Measurements from ENCODE around the gene JMJD8.
"Not testable (repeated sequence)": the region's sequence is repeated elsewhere in the genome, so short reads cannot be mapped to it uniquely, and the experiment has no call there.

JMJD8 gene

DNA sequence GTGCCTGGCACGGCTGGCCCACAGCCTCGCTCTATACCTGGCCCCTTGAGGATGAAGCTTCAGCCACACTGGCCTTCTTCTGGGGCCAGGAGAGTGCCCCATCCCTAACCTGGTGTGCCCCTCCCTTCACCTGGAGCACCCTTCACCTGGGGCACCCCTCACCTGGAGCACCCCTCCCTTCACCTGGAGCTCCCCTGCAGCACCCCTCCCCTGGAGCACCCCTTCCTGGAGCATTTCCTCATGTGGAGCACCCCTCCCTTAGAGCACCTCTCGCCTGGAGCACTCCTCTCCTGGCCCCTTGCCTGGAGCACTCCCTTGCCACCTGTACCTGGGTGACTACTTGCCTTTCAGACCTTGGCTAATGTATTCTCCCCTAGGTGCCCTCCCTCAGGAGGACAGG is 23.9 kb upstream of the JMJD8 start:
- no peak for DNase-seq

DNA sequence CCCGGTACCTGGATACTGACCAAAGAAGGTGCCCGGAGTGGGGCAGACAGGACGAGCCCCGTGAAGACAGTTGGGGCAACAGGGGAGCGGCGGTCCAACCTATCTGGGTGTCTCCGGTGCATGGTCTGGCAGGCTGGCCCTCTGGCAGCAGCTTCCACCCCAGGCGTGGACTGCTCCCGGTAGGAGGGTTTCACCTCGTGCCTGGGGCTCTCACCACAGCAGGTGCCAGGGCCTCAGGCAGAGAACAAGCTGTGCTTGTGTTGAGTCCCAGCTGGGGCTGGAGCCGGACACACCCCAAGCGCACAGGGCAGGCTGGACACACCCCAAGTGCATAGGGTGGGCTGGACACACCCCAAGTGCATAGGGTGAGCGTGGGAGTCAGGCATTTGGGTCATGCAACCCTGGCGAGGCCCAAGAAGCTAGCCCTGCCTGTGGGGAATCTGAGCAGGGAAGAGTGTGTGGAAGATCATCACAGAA is 23.0 kb upstream of the JMJD8 start:
- no peak for DNase-seq

DNA sequence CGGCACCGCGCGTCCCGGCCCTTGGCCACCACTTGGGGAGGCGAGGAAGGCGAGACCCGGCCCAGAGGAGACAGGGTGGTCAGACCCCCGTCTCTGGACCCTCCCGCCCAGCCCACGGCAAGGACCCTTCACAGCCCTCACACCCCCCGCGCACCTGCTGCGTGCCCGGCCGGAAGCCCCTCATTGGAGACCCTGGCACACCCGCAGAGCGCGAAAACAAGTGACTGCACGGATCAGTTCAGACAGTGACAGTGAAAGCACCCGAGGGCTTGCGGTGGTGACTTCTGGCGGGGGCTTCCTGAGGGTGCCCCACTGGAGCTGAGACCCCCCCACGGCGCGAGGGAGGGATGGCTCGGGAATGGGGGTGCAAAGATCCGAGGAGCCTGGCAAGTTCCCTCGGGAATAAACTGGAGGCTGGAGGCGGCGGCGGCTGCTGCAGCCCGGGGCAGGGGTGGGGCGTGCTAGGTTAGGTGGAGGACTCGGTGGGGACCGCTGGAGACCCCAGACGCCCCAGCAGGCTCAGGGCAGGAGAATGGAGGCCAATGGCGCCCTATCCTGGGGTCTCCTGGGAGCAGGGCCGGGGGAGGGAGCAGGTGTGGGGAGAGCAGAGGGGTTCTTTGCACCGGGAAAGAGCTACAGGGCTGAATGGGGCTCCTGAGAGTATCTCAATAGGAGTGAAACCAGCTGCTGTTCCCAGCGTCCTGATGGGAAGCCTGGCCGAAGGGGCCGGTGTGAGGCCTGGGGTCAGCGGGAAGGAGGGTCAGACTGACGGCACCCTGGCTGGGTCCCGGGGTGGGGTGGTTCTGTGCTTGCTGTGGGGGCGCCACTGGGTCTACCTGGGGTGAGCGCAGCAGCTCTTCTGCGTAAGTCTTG is 22.3 kb upstream of the JMJD8 start:
- DNase-seq: no peak

DNA sequence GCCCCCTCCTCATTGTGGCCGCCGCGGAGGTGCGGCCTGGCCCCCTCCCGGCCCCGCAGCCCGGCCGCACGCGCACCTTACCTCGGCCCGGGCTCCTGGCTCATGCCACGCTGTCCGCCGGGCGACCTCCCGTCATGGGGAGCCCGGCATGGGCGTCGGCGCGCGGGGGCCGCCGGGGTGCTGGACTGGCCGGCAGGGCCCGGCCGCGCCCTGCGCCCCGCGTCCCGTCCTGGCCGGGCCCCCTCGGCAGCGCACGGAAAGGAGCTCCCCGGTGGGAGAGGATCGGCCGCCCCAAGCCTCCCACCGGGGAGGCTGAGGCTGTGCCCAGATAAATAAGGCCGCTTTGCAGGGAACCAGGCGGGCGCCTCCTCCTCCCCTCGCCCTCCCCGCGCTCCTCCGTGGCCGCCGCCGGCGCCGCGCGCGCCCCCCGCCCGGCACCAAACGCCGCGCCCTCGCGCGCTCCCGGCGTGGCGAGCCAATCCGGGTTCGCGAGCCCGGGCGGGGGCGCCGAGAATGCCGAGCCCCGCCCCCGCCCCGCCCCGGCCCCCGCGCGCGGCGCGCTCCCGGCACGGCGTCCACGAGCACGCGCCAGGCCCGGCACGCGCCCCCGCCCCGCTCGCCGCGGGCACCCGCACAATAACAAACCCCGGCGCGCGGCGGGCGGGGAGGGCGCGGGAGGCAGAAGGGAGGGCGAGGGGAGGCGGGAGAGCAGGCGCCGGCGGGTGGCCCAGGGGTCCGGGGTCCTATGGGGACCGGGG is 21.5 kb upstream of the JMJD8 start, which contains the start of gene FBXL16:
Gene FBXL16 (minus strand): TSS at position 371 of the 758 bp plus-strand sequence. CDS start 8,396 bp downstream, outside the sequence.
- no peak for DNase-seq

DNA sequence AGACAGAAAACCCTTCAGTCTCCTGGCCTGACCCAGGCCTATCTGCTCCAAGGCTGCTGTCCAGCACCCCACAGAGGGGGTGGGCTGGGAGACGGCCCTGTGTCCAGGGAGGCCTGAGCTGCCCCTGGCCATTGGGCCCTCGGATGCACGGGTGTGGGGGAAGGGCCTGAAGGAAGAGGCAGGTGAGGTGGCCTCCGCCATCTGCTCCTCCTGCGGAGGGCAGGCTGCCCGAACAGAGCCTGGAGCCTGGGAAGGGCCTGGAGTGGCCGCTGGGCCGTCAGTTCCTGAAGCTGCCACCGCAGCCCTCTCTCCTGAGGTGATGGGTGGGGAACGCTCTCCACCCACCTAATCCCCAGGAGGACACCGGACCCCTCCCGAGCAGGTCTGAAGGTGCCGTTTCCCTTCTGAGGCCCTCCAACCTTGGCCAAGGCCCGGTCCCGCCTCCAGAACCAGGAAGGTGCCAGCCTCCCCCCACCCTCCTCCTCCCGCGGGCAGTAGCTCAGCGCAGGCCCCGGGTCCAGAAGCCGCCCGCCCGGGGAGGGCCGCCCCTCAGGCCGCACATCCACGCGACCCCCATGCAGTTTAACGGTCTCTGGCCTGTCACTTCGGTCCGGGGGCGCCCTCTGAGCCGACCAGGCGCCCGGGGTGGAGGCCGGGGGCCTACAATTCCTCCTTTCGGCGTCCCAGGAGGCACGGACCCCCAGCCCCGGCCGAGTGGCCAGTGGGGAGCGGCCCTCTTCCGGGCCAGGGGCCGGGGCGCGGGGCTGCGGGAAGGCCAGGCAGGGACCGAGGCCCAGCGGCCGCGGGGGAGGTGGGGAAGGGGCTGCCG is 20.6 kb upstream of the JMJD8 start:
- DNase-seq: no peak

DNA sequence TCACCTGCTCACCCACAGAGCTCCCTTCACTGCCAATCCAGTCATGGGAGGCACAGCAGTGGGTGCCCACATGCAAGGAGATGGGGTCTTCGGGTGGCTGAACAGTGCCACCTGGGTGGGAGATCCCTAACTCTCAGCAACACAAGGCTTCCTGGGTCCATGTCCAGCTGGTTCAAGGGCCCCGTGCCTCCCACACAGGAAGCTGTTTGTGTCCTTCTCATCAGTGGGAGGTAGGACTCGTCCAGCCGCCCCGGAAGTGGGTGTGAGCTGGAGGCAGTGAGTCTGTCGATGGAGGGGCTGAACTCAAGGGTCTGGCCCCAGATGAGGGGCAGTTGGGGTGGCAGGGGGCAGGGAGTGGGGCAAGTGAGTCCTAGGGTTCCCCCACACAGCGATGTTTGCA is 19.9 kb upstream of the JMJD8 start:
- DNase-seq: no peak

DNA sequence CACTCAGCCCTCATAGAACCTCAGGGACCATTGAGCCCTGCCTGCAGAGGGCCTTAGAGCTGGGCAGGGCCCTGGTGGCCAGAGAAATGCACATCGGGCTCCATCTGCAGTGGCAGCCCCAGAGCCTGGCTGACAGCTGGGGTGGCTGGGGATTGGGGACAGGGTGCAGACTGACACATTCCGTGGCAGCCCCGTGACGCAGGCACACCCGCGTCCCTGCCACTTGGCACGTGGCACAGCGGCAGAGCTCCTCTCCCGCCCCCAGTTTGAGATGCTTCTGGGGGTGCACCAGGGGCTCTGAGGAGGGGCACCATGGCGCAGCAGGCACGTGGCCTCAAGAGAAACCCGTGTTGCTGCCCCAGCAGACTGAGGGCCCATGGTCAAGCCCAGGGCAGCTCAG is 19.3 kb upstream of the JMJD8 start:
- DNase-seq: no peak

DNA sequence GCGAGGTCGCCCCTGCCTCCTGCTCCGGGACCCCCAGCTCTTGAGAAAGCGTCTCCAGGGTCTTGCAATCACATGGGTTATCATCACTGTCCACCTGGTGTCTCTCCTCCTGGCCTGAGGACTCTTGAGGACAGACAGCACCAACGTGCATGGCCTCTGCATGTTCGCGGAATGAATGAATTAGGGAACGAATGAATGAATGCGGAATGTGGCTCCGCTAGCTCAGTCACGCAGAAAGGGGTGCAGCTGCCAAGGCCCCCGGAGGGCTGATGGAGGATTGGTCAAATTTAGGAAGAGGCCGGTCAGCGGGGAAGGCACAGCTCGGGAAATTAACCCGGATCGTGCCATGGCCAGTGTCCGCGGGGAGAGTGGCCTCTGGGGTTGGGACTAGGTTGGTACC is 18.2 kb upstream of the JMJD8 start:
- DNase-seq: no peak

DNA sequence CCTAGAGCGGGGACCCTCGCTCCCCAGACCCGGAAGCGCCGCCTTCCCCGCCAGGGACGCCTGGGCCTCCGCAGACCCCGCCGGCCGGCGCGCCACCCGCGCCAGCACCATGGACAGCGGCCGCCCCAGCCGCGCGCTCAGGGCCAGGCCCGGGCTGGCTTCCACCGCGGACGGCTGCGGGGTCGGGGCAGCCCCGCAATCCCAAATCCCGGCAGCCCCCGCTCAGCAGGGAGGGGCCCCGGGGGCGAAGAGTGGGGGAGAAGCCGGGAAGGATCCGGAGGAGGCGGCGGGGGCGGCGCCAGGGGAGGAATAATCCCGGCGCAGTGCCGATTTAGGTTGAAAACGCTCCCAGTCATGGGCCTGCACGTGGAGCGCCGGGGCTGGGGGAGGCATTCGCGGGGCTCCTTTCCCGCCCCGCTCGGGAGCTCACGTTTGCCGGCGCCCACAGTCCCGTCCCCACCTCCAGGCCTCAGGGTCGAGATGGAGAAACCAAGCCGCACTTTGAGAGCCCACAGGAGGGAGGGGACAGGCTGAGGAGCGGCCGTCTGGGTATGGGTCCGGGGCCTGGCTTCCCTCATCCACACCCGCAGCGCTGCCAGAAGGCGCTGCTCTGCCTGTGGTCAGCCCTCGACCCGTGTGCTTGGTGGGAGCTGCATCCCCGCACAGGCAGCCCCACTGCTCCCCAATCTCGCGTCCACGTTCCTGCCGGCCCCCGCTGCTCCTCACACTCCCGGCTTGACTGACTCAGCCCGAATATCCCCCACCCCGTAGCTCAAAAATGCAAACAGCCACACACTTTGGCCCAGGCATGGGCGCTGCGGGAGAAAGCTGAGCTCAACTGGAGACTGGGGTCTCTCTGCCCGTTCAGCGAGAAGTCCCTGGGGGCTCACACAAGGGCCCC is 16.8 kb upstream of the JMJD8 start:
- DNase-seq: no peak

DNA sequence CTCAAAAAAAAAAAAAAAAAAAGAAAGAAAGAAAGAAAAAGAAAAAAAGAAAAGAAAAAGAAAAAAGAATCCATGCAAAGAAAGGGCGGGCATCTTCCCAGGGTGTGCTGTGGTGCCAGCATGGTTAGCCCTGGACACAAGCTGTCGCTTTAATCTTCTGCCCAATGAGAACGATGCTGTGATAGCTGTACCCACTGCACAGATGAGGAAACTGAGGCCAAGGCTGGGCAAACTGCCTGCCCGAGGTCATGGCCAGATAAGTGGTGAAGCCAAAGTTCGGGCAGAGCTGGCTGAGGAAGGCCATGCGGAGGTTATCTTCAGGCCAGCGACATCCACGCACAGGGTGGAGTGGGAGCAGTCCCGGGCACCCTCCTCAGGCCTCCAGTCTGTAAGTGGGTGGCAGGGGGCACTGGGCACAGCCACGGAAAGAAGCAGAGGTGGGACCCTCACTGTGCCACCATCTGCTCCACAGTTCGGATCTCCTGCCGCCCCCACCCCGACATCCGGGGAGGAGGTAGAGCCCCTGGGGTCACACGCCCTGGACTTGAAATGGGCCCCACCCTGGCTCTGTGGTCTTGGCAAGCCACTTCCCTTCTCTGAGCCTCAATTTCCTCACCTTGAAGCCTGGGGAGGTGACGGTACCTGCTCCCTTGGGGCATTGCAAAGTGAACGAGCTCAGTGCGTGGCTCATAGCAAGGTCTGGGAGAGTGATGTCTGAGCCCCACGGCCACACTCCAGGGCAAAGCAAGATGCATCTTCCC is 15.0 kb upstream of the JMJD8 start:
- DNase-seq: no peak

DNA sequence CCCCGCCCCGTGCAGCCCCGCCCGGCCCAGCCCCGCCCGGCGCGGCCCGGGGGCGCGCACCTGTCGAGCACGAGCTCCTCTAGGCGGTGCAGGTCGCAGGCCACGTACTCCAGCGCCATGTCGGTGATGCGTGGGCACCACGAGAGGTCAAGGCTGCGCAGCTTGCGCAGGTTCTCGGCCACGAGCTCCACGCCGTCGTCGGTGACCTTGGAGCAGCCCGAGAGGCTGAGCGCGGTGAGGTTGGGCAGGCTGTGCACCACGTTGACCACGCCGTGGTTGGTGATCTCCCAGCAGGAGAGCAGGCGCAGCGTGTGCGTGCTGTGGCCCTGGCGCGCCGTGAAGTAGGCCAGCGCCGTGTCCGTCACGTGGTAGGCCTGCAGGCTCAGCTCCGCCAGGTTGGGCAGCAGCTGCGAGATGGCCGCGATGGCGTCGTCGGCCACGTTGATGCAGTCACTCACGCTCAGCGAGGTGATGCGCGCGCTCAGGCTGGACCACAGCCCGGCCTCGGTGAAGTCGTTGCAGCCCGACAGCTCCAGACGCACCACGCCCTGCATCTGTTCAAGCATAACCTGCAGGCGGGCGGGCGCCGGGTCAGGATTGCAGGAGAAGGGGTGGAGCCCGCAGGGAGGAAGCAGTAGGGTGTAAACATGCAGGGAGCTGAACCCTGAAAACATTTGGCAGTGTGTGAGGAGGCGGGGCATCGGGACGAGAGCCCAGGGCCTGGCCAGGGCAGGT is 11.4 kb upstream of the JMJD8 start:
- DNase-seq: no peak

DNA sequence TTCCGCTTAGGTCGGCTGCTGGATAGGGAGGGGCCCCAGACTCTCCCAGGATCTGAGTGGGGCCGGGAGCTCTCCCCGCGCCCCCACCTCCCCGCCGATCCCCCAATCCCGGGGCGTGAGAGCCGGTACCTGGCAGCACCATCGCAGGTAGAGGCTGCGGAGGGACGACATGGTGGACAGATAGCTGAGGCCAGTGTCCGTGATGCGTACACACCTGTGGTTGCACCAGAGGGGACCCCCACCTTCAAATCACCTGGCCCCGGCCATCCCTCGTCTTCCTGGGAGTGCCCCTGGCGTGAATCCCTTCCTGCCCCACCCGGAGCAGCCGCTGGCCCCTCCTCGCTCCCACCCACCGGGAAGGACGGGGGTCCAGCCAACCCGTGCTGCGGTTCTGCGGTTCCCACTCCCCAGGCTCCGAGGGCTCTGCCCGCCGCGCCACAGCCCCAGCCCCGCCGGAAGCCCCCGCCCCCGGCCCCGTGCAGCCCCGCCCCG is 10.8 kb upstream of the JMJD8 start:
- DNase-seq: no peak

DNA sequence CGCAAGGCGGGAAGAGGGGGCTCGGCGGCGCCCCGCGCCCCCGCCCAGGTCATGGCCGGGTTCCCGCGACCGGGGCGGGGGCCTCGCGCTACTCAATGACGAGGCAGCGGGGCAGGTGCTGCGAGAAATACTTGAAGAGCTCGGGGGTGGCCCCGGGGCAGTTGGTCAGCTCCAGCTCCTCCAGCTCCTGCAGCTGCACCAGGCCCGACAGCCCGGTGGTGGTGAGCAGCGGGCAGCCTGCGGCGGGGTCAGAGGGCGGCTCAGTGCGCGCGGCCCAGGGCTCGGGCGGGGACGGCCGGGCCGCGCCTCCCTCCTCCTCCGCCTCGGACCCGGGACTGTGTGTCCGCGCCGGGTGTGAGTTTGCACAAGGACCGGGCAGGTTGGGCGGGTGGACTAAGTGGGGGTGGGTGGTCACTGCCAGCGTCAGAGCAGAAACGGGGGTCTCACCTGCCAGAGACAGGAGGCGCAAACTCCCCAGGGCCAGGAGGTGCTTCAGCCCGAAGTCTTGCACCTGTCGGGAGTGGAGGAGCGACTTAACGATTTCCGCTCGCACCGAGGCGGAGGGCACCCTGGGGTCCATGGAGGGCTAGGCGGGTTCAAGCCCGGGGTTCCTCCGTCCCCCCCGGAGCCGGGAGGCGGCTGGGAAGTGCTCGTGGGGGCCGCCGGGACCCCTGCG is 10.2 kb upstream of the JMJD8 start:
- DNase-seq: no peak

DNA sequence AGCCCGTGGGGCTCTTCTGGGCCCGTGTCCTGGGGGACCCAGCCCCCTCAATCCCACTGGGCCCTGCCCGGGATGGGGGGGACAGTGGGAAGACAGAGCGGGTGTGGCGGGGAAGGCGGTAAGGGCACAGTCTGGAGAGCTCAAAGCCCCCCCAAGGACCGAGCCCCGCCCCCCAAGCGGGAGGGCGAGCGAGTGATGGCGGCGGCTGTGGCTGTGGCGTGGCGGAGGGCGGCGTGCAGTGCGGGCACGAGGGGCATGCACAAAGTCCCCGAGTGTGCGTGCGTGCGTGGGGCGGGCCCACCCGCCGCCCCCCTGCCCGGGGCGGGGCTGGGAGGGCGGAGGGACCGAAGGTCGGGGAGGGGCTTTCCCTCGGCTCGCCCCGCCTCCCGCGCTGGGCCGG is 9.6 kb upstream of the JMJD8 start:
- DNase-seq: no peak

DNA sequence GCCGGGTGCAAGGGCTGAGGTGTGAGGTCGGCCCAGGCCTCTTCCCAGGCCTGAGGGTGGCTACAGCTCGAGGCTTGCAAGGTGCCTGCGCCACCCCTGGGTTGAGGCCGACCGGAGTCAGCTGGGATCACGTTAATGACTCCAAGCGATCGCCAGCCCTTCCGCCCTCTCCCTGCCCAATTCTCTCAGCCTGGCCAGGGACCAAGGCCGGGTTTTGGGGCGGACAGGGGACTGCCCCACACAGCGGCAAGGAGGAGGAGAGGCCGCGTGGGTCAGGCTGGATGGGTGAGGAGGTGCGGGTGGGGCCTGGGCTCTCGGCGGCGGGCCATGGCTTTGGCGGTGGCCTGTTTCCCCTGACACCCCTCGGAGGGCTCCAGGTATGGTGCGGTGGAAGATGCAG is 9.2 kb upstream of the JMJD8 start:
- no peak for DNase-seq

DNA sequence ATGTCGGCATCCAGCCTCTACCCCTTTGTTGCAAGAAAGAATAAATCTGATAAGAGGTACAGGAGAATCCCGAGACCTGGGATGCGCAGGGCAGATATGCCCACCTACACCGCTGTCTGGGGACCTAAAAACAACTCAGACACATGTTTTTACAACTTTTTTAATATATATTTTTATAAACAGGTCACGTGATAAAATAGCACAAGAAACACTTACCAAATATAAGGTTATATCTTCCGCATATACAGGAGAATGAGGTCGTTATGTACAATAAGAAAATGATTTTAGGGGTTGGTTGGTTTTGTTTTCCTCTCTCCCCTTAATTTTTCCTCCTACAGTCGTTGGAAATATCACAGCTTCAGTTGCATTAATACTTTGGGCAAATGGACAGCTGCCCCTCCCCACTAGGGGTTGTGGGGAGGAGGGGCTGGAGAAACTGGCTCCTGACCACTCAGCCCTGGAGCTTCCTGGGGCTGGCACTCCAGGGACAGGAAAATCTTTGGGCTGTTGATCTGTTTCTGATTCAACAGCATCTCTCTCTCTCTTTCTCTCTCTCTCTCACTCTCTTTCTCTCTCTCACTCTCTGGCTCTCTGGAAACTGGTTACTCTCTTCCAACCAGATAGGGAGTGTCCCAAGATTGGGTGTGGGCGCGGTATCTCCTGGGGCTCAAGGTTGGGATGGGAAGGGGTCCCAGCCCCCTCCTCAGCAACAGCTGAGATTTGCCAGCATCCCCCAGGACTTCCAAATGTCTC is 8.4 kb upstream of the JMJD8 start:
- no peak for DNase-seq

DNA sequence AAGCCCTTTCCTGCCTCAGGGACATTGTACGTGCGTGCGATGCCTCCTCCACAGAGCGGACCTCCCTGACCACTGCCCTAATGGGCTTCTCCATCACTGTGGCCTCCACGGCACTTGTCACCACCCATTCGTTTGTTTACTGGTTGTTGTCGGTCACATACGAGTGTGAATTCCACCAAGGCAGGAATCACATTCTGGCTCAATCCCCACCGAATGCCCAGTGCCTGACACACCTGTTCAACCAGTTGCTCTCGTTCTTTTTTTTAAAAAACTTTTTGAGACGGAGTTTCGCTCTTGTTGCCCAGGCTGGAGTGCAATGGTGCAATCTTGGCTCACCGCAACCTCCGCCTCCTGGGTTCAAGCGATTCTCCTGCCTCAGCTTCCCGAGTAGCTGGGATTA is 7.1 kb upstream of the JMJD8 start:
- DNase-seq: not testable (repeated sequence)

DNA sequence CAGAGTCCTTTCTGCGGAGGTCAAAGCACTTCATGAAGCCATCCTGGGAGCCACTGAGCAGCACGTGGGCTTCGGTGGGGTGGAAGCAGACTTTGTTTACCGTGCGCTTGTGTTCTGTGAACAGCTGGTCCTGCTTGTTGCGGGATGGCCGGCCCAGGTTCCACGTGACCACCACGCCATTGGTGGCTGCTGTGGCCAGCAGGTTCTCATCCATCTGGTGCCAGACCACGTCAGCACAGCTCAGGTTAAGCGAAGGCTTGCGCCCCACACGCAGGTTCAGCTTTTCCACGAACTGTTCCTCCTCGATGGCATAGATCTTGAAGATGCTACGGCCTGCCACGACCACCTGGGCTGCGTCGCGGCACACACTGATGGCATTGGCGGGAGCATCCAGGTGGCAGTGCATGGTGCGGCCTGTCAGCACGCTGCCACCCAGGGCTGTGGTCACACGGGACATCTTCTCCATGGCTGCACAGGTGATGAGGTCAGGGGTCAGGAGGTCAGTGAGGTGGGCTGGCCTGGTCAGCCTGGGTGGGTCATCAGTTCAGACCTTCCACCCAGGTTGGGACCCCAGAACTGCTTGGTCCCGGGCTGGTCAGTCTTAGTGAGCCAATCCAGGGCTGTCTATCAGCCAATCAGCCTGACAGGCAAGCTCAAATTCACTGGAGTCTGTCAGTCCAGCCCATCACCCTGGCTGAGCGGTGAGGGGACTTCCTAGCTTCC is 5.2 kb upstream of the JMJD8 start:
- no peak for DNase-seq

All from amniotic stem cell (primary cell).